Fibroblast of the aortic adventitia (primary cell): Measurements from ENCODE around the gene SCN3B. TPM values are rescaled to one million over a fixed set of nuclear protein-coding genes. Genes with fewer than 3 reads are reported as not detected.

Source experiments
- DNase-seq: peaks from one replicate; pipeline ENCODE4 v3.0.0-alpha.2; 2010; ENCODE audit warnings: low read depth
- H3K4me3 ChIP-seq: 2 replicates; pipeline ENCODE4 v1.5.1; 2011; ENCODE audit warnings: low read depth, mild to moderate bottlenecking, control low read depth, low read length, moderate library complexity
- CTCF ChIP-seq: IDR thresholded peaks from 2 replicates; pipeline ENCODE4 v1.5.1; 2011; ENCODE audit warnings: mild to moderate bottlenecking, low read length, control low read depth, inconsistent platforms; ENCODE audit not compliant: insufficient read depth
- total RNA-seq: library from RNA; depleted of rRNA; stranded (reverse); fragments of >200 nt; gene quantifications from 2 replicates; pipeline ENCODE4 v1.2.3, GENCODE V29; 2012; ENCODE audit warnings: low replicate concordance

The SCN3B gene
- total RNA-seq, 1 donor: not detected

GRCh38 chr11:123581651-123582399, 72.6 kb downstream of the SCN3B start:
- no peak overlapping the region for H3K4me3 ChIP-seq
- no peak for DNase-seq
- TF ChIP-seq CTCF: no peak

DNA sequence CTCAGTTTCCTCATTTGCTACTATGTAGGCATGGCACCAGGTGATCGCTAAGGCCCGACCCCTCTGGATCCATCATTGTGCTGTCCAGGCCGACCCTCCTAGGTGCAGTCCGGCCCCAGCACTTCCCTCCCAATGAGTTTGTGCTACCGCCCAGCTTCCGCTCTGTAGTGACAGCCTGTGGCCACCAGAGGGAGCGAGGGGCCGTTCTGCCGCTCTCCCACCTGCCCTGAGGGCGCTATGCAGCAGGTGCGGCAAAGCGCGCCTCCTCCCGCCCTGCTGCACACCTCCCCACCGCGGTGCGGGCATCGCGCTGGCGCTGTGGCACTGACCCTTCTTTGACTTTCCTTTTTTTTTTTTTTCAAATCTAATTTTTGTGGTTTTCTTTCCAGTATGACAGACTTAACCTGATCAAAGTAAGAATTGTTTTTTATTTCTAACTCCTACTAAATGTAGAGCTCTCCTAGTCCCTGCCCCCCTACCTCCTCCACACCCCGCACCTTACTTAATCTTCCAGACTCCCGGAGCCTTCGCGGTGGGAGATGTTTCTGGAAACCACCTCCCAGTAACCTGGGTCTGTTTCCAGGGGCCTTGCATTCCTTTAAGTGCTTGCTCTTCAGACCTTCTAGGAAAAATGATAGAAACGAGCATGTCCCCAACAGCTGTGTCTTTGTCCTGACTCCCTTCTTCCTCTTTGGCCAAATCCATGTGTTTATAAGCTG, 73.7 kb downstream of the SCN3B start:
- DNase-seq: peak; percentile 36
- peak; percentile 96 for TF ChIP-seq CTCF
- H3K4me3 ChIP-seq: no peak overlapping the region

DNA sequence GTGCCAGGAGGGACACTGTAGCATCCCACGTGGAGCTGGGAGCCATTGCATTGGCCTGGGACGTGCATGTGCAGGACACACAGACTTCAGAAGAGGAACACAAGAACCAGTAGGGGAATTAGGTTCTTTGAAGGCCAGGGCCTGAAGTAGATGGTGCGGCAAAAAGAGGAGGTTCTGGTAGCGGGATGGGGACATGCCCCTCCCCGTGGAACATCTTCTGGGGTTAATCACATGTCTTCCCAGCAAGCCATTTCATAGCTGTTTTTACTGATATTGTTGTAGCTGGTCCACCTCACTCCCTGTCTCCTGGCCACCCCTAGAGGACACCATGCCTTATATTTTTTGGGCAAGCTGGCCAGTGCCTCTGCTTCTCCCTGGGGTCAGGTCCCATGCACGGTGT, 74.3 kb downstream of the SCN3B start:
- no peak for TF ChIP-seq CTCF
- DNase-seq: no peak
- no peak overlapping the region for H3K4me3 ChIP-seq

DNA sequence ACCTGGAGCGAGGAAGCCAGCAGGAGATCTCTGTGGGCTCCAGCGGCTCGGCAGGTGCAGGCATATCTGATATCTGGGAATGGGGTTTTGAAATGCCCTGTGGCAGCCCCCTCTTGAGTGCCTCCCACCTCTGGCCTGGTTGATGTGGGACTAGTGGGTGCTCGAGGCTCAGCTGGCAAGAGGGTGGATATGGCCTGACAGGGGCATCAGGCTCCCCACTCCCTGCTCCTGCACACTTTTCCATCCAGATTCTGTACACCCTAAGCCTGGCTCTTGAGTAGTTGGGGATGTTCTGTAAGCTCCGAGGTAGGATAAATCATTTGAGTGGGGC, 75.0 kb downstream of the SCN3B start:
- no peak for TF ChIP-seq CTCF
- H3K4me3 ChIP-seq: no peak overlapping the region
- no peak for DNase-seq

Other genes with a start within 250 kb of the SCN3B start
- 3.1 and 11.0 TPM in 2 replicates for gene GRAMD1B, start 224.4 kb downstream of the SCN3B start, total RNA-seq
- gene ZNF202, start 87.0 kb upstream of the SCN3B start, total RNA-seq: 2.5 and 6.6 TPM in 2 replicates
- not detected in 2 replicates for gene OR6X1, start 99.9 kb upstream of the SCN3B start, total RNA-seq
- not detected in 2 replicates for gene OR6M1, start 151.7 kb upstream of the SCN3B start, total RNA-seq
- gene TMEM225, start 231.0 kb upstream of the SCN3B start, total RNA-seq: not detected in 2 replicates
- 0.09 and 0.25 TPM in 2 replicates for gene OR8D4, start 247.5 kb upstream of the SCN3B start, total RNA-seq